ENCODE measurements around the gene PPP1R14C.

Gene PPP1R14C, protein sequence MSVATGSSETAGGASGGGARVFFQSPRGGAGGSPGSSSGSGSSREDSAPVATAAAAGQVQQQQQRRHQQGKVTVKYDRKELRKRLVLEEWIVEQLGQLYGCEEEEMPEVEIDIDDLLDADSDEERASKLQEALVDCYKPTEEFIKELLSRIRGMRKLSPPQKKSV

DNA sequence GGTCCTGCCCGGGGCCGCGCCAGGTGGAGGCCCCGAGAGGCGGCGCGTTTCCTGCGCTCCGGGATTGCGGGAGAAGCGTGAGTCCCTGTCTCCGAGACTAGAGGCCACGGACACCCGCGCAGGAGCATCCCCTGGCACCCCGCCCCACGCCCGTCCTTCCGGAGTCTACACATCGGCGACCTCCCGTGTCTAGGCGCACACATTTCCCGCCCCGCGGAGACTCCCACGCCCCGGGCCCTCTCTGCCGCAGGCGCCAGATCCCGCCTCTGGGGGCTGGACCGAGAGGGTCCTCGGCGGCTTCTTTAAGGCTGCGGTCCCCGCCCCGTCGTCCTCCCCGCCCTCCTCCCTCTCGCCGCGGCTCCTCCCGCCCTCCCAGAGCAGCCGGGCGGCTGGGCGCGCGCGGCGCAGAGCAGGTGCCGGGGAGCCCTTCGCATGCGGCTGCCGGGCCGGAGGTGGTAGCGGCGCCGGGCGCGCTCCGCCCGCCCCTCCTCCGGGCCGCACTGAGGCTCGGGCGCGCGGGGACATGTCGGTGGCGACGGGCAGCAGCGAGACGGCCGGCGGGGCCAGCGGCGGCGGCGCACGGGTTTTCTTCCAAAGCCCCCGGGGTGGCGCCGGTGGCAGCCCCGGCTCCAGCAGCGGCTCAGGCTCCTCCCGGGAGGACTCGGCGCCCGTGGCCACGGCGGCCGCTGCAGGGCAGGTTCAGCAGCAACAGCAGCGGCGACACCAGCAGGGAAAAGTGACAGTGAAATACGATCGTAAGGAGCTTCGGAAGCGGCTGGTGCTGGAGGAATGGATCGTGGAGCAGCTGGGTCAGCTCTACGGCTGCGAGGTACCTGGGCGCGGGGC, at the start of gene PPP1R14C:
TSS of gene PPP1R14C (plus strand) at position 375 of the 846 bp plus-strand sequence. CDS start at position 524, 149 bp downstream.
- peak; percentile 14 for DNase-seq

DNA sequence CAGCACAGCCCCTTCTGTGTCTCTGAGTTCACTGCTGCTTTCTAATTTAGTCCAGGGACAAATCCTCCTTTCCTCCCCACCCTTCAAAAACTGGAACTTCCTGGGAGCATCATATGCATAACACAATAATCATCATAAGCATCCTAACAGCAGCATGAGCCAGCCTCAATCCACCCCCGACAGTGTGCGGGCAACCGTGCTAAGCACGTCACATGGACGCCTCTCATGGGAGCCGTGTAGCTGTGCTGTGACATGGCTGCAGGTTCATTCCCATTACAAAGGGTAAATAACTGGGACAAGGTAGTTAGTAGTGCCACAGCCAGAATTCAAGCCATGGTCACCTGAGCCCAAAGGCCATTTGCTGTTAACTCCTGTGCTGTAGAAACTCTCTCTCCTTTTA, 49.4 kb upstream of the PPP1R14C start:
- DNase-seq: no peak

DNA sequence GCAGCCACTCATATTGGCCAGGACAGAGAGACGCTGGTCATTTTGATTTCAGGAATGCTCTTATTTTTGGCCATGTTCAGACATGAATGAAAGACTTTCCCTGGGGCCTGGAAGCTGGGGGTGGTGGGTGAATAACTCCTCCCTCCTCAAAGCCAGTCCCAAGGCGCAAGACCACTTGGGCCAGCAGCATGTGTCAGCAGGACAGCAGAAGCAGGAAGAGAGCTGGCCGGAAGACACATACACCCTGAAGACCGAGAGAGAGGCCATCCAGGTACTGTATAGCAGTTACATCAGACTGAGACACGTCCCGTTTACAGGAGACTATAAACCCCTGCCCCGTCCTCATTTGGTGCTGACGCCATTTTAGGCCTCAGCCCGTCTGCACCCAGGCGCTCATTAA, 44.7 kb upstream of the PPP1R14C start:
- DNase-seq: no peak

DNA sequence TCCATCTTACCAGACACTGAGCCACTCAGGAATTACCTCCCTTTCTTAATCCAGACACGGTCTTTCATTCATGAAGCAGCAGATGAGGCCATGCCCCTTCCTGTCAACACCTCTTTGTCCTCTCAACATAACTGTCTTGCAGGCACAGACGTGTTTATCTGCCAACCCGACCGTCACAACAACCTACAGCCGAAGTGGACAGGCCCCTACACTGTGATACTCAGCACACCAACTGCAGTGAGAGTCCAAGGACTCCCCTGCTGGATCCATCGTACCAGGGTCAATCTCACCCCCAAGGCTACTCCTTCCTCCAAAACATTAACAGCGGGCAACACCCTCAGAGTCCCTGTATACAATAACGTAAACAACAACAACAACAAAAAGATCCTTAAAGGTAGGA, 43.3 kb upstream of the PPP1R14C start:
- no peak for DNase-seq

DNA sequence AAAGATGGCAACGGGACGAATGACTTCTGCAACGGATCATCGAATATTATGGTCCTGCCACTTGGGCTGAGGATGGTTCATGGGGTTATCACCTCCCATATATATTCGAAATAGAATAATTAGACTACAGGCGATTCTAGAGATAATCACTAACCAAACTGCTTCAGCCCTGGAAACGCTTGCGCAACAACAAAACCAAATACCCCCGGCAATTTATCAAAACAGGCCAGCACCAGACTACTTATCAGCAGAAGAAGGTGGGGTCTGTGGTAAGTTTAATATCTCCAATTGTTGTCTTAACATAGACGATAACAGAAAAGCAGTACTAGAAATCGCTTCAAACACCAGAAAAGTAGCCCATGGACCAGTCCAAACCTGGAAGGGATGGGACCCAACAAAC, 42.9 kb upstream of the PPP1R14C start:
- no peak for DNase-seq

DNA sequence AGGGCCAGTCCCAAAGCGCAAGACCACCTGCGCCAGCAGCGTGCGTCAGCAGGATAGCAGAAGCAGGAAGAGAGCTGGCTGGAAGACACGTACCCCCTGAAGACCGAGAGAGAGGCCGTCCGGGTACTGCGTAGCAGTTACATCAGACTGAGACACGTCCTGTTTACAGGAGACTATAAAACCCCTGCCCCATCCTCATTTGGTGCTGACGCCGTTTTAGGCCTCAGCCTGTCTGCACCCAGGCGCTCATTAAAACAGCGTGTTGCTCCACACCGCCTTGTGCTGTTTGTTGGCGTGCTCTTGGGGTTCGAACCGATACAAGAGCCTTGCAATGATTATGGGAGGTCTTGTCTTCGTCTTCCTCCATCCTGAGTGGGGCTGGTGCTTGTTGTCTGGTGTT, 42.1 kb upstream of the PPP1R14C start:
- no peak for DNase-seq

DNA sequence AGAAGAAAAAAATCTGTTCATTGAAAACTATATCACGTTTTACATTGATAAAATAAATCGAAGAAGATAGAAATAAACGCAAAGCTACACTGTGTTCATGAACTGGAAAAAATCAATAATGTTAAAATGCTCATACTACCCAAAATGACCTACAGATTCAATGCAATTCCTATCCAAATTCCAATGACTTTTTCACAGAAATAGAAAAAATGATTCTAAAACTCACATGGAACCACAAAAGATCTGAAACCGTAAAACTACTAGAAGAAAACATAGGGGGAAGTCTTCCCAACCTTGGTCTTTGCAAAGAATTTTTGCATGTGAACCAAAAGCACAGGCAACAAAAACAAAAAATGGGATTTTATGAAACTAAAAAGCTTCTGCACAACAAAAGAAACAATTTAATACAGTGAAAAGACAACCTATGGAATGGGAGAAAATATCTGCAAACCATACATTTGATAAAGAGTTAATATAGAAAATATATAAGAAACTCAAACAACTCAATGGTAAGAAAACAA, 40.0 kb upstream of the PPP1R14C start:
- DNase-seq: no peak

DNA sequence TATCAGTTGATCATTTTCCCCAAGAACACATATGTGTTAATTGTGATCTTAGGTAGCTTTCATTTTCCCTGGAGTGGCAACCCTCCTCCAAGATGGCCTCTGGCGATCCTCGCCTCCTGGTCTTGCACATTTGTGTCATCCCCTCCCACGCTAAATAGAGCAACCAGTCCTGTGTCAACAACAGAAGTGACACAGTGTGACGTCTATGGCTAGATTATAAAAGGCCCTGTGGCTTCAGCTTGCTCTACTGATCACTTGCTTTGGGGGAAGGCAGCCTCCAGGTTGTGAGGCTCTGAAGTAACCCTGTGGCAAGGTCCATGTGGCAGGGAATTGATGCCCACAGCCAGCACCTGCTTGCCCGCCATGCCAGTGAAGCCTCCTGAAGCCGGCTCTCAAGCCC, 30.6 kb upstream of the PPP1R14C start:
- DNase-seq: no peak

DNA sequence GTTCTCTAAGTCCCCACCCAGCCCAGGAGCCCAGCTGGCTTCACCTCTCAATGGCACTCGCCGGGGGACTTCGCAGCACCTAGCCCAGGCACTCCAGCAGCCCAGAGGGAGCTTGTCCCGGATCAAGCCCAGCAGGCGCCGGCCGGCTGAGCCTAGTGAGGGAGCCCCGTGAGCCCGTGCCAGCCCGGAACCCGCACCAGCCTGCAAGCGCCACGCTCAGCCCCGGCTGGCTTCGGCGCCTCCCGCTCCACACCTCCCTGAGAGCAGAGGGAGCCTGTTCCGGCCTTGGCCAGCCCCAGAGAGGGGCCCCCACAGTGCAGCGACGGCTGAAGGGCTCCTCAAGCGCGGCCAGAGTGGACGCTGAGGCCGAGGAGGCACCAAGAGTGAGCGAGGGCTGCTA, 27.1 kb upstream of the PPP1R14C start:
- DNase-seq: no peak

DNA sequence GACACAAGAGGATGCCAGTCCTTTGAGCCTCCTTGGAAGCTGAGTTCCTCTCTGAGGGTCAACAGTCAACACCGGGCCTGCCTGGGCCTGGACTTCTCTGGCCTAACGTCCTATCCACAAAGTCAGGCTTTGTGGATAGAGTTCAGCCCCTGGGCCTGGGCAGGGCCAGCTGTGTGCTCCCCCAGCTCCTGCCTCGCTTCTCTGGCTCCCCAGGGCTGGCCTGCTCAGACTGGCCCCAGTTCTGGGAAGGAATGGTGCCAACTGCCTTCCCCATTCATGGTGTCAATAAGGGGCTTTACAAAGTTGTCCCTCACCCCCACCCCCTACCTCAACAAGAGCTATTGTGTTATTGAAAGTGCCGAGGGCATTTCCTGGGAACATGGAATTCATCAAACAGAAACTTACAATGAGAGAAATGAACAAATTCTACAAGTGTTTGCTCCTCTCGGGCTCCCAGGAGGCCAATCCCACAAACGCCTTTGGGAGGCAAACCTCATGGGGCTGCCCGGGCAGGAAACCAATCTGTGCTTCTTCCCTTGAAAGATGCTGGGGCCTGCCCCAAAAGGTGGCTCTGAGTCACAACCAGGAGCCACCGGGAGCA, 26.5 kb upstream of the PPP1R14C start:
- no peak for DNase-seq

DNA sequence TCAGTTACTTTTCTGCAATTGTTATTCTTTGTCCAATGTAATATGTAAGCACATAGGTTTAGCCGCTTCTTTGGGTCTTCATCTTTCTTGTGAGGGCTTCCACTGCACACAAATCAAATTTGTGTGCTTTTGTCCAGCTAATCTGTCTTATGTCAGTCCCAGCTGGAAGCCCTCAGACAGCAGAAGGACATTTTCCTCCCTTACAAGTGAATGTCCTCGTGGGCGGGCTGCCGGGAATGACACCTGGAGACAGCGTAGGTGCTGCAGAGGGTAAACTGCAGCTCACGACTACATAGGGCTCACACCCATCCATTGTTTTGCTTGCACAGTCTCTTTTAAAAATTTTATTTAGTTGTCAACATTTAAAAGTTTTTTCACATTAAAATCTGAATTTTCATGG, 24.6 kb upstream of the PPP1R14C start:
- no peak for DNase-seq

DNA sequence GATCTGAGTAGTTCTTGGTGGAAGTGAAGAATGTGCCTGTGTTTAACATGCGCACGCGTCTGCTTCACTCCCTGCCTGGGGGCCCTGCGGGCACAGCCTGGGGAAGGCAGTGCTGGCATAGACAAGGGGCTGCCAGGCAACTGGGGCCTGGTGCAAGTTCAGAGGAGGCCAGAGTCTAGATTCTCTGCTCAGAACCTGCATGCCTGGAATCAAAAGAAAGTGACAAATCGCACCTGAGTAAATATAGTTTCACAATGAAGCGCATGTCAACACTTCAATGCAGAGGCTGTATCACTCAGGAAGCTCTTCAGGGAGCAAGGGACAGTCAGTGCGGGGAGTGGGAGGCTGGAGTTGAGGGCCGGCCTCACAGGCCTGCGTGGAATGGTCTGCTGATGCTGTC, 24.2 kb upstream of the PPP1R14C start:
- DNase-seq: no peak

DNA sequence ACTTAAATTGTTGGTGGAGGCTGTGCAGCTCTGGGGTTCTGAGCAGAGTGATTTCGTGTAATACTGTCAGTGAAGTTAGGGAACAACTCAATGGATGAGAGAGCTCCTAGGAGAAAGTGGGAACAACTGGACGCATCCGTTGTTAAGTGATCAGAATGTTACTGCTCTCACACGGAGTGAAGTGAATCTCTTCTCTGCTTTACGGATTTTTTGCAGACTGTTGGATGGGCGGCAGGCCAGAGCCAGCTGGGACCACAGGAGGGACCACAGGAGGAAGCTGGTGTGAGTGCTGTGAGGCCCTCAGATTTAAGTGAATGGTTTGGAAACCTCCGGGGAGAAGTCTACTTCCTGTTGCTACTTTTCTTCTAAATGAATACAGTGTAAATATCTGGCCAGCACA, 23.7 kb upstream of the PPP1R14C start:
- DNase-seq: peak; percentile 95

DNA sequence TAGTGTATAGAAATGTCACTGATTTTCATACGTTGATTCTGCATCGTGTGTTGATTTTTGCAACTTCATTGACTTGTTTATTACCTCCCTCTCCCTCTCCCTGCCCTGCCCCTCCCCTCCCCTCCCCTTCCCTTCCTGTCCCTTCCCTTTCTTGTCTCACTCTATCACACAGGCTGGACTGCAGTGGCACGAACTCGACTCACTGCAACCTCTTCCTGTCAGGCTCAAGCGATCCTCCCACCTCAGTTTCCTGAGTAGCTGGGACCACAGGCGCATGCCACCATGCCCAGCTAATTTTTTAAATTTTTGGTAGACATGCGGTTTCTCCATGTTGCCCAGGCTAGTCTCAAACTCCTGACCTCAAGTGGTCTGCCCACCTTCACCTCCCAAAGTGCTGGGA, 19.2 kb upstream of the PPP1R14C start:
- no peak for DNase-seq

DNA sequence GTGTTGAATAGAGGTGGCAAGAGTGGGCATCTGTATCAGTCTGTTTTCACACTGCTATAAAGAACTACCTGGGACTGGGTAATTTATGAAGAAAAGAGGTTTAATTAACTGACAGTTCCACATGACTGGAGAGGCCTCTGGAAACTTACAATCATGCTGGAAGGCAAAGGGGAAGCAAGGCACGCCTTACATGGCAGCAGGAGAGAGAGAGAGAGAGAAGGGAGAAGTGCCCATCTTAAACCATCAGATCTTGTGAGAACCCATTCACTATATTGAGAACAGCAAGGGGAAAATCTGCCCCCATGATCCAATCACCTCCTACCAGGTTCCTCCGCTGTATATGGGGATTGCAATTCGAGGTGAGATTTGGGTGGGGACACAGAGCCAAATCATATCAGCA, 18.6 kb upstream of the PPP1R14C start:
- no peak for DNase-seq

DNA sequence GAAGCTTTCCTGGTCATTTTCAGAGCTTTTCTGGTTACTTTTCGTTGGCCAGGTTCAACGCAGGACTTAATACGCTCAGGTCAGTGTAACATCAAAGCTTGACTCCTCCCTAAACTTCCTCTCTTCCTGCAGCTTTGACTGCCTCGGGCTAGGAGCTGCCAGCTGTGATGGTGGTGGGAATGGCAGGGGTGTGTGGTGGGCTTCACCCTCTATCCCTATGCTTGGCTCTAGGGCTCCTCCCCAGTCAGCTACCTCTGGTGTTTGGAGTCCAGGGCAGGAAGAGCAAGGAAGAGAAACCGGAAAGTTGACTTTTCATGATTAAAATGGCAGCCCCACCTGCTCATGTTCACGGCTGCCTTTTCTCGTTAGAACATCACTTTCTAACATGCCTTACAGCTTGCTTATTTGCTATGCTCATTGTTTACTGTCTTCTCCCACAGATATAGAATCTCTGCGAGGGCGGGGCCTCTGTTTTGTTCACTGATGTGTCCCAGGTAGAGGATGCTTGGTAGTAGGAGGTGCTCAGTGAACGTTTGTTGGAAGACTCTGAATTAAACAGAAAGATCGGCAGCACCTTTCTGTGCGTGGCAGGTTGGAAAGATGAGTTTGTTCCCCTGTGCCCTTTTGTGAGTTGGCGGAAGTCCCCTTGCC, 16.1 kb upstream of the PPP1R14C start:
- DNase-seq: no peak

DNA sequence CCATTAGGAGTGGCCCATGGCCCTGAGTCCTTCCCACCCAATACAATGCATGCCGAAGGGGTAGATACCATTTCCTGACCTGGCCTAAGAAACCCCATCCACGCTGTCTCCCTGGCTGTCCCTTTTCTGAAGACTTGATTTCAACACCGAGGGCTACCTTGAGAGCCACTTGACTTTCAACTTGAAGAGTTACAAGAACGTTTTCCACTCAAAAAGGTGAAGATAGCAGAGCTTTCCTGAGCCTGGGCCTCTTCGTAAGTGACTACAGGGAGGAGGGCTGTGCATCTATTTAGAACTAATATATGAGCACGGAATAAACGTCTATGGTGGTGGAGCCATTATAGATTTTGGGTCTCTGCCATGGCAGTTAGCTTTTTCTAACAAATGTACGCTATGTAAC, 14.4 kb upstream of the PPP1R14C start:
- no peak for DNase-seq

DNA sequence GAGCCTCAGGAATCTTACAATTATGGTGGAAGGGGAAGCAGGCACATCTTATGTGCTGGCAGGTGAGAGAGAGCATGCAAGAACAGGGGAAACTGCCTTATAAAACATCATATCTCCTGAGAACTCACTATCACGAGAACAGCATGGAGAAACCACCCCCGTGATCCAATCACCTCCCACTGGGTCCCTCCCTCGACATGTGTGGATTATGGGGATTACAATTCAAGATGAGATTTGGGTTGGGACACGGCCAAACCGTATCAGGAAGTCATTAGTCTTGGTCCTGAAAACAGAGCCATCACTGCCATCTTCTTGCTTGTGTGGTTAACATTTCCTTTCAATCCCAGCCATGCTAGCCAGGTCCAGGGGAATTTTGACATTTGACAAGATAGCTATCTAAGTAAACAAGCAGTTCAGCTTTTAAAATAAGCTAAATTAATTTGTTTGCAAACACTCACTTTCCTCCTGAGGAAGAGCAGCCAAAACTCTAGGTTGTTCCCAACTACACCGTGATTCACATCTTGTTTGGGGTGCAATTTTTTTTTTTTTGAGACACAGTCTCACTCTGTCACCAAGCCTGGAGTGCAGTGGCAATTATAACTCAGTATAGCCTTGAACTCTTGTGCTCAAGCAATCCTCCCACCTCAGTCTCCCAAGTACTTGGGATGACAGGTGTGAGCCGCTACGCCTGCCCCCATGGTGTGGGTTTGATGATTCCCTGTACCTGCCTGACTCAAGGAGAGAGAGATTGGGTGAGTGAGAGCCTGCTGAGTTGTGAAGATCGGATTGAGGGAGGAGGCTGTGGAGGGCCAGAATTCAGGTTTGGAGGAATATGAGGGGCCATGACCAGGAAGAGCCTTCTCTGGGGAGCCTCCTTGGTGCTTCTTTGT, 13.0 kb upstream of the PPP1R14C start:
- DNase-seq: no peak

DNA sequence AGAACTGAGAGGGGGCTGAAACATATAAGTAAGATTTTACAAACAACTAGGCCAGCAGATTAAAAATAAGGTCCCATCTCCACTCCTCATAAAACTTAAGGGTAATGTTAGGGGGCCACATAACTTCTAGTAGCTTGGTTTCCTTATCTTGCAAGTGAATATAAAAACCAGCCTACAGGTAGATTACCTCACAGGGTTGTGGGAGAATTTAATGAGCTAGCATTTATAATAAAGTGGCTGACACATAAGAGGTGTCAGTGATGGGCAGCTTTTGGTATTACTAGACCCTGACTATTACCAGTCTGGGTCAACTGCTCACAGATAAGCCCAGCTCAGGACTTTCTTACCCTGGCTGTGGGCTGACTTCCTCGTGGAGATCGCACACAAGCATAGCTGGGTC, 9.2 kb upstream of the PPP1R14C start:
- DNase-seq: no peak

DNA sequence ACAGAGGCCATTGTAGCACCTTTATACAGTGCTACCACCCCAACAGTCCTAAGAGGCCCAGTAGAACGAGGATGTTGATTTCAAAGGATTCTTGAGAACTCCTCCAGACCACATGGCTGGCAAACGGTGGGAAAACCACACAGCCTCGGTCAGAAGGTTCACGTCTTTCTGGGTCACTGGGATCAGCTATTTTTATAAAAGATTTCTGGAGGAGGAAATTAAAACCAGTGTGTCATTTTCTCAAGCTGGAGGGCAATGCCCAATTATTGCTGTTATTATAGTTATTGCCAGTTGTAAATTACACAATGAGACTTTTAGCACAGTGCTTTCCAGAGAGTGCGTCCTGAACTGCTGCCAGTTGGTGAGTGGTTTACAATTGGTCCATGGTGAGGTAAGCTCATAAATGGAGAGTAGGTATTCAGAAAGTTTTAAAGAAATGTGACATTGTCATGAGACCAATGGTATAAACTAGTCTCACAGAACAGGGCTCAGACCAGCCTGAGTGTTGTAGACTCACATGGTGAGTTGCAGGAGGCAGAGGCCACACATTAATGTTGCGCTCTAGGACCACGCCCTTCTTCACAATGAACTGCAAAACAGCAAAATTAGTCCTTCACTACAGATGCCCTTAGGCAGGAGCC, 8.4 kb upstream of the PPP1R14C start:
- no peak for DNase-seq

DNA sequence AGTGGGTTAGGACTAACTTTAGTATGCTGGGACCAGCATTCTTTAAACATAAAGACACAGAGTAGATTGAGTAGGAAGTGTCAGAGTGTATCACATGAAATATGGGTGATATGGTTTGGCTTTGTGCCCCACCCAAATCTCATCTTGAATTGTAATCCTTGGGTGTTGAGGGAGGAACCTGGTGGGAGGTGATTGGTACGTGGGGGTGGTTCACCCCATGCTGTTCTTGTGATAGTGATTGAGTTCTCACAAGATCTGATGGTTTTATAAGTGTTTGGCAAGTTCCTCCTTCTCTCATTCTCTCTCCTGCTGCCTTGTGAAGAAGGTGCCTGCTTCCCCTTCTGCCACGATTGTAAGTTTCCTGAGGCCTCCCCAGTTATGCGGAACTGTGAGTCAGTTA, 5.1 kb upstream of the PPP1R14C start:
- DNase-seq: peak; percentile 60

DNA sequence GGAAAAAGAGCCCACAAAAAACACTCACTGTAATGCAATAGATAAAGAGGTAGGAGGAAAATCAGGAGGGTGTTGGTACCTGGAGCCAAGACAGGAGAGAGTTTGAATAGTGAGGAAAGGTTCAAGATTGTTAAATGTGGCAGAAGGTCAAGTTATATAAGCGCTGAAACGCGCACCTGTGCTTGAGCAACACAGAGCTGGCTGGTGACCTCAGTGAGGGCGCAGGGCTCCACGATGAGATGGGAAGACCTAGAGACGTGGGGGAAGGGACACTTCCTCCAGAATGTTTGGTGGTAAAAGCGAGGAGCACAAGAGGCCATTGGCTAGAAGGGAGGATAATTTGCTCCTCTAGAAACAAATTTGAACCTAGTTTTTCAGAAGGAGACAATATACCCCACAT, 4.2 kb upstream of the PPP1R14C start:
- DNase-seq: no peak

Measured in MV-4-11 (cell line).